Activated CD4-positive, alpha-beta T cell treated with anti-CD3 and anti-CD28 coated beads, Interleukin-2, amount 50 U/mL, for 4 hours (primary cell): Measurements from ENCODE around the gene METTL25.
A peak's percentile ranks its signal among the peaks of the same experiment; 100 is the strongest.
"Not testable (repeated sequence)": the region's sequence is repeated elsewhere in the genome, so short reads cannot be mapped to it uniquely, and the experiment has no call there.

Experiments
- DNase-seq, 2 experiments: peaks; one replicate each; pipeline ENCODE4 v3.0.0-alpha.2; 2020

Gene METTL25, protein sequence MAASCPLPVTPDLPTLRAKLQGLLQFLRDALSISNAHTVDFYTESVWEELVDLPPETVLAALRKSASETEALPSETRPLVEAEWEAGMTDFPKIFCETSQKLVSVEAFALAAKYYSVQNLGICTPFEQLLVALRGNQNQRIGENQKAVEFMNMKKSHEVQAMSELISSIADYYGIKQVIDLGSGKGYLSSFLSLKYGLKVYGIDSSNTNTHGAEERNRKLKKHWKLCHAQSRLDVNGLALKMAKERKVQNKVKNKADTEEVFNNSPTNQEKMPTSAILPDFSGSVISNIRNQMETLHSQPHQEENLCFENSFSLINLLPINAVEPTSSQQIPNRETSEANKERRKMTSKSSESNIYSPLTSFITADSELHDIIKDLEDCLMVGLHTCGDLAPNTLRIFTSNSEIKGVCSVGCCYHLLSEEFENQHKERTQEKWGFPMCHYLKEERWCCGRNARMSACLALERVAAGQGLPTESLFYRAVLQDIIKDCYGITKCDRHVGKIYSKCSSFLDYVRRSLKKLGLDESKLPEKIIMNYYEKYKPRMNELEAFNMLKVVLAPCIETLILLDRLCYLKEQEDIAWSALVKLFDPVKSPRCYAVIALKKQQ

DNA sequence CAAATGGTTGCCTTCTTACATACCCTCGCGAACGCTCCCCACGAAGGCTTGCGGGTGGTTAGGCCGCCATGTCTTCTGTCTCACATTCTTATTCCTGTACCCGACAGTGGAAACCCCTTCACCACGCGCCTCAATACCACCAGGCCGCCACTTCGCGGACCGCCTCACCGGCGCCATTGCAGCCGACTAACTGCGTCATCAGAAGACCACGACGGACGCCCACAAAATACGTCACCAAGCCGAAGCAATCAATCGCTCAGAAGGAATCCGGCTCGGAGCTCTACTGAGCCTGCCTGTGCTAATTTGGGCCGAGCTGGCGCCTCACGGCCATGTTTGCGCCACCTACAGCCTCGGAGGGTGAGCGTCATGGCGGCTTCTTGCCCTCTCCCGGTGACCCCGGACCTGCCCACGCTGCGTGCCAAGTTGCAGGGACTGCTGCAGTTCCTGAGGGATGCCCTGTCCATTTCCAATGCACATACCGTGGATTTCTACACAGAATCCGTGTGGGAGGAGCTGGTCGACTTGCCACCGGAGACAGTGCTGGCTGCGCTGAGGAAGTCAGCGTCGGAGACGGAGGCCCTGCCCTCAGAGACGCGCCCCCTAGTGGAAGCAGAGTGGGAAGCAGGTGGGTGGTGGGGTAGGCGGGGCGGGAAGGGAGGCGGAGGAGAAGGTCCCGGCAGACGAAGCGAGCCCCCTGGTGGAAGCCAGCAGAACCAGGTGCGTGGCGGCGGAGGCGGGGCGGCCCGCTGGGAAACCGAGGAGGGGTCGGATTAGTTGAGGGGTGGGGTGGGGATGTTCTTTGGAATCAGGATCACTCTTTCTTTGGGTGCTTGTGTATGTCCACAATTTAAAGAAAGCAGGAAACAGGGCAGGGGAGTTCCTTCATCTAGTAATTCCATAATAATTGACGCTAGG is at the start of gene METTL25, which contains the start of gene CCDC59:
Gene METTL25 (plus strand): TSS at position 330 of the 915 bp plus-strand sequence. CDS start 37 bp downstream, at position 367.
Gene CCDC59 (minus strand): TSS at position 188 of the 915 bp plus-strand sequence. CDS start 11 bp downstream, at position 177.
- DNase-seq: peak; percentile 96 to 98

GRCh38 chr12:82314406-82314892 is 43.9 kb upstream of the METTL25 start:
- no peak for DNase-seq

GRCh38 chr12:82319276-82319675 is 39.1 kb upstream of the METTL25 start:
- no peak for DNase-seq

- no peak for DNase-seq
Measured at GRCh38 chr12:82325540-82326336, 32.6 kb upstream of the METTL25 start.

- no peak for DNase-seq
Measured at GRCh38 chr12:82326905-82327503, 31.3 kb upstream of the METTL25 start.

DNA sequence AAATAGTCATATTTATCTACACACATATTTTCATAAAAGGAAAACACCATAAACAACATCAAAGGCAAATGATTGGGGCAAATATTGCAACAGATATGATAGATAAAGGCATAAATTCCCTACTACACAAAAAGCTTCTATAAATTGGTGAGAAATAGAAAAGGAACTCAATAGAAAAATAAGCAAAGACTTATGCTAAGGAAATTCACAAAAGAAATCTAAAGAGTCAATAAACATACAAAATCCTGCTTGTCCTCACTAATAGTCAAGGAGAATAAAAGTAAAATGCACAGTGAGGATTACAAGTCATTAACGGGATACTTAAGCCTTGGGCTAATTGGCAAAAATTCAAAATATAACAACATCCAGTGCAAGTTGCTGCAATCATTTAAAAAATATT is 30.5 kb upstream of the METTL25 start:
- no peak for DNase-seq

DNA sequence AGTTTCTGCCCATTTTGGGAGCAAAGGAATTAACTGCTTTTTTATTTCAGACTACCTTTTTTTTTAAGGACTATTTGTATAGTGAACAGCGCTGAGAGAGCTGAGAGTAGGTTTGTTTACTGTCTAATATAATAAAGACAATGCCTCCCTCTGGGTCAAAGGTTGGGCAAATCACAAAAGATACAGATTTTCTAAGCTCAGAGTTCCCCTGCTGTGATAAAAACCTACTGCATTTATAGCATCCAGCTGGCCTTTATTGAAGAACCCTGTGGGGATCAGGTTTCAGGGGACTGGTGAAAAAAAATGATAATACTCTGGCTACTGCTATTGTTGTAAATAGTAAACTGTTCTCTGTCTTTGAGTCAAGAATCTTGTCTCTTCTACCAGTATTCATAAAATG is 28.8 kb upstream of the METTL25 start:
- DNase-seq: no peak

DNA sequence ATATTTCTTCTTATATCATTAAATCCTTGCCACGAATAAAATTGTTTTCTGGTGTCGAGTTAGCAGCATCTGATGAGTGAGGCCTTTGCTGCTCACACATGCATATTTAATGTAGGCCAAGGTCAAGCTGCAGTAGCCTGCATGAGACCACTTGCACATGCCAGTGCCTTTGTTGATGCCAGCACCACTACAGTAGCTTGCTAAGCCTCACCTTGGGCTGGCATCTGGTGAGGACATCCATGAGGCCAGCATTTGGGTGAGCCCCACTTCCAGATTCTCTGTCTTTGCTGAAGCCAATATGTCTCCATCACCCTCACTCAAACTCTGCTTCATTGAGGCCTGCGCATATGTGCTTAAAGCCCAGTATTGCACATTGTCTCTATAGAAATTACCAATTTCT is 8.2 kb upstream of the METTL25 start:
- no peak for DNase-seq

DNA sequence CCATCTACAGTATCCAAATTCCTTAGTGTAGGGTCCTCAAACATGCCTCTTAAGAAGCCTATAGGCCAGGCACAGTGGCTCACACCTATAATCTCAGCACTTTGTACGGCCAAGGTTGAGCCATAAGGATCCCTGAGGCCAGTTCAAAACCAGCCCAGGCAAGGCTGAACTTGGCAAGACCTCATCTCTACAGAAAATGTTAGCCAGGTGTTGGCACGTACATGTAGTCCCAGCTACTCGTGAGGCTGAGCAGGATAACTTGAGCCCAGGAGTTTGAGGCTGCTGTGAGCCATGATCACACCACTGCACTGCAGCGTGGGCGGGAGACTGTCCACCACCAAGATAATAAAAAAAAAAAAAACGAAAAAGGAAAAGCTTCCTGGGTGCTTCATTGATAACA is 6.9 kb upstream of the METTL25 start:
- DNase-seq: no peak

DNA sequence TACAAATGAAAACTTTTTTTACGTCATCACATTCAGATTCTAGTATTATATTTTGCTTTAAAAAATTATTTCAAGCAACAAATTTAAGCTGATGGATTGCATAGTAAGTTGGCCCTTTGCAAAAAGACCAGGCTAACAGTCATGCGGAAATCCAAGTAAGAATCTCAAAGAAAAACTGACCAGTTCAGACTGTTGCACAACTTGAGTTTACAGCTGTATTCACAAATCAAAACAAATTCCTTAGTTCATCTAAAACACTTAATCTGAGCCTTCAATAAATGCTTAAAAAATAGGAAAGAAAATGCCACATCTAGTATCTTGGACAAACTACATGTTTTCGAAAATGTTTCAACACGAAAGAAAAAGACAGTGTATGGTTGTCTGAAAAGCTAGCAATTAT is 989 bp upstream of the METTL25 start:
- DNase-seq: no peak

DNA sequence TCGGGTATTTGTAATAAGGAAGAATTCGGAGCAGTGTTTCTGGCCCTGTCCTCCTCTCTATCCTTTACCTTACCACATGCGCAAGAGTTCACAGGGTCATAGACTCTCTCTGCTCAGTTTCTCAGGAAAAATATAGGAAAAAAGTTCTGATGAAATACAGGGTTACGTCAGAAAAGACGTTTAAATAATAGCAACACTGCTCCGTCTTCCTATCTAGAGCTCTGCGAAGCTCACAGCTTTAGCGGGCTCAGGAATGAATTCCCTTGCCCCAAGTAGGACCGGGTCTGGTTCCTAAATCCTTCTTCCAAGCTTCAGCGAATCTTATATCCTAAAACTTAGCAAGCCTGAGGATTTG is 507 bp upstream of the METTL25 start:
- no peak for DNase-seq

DNA sequence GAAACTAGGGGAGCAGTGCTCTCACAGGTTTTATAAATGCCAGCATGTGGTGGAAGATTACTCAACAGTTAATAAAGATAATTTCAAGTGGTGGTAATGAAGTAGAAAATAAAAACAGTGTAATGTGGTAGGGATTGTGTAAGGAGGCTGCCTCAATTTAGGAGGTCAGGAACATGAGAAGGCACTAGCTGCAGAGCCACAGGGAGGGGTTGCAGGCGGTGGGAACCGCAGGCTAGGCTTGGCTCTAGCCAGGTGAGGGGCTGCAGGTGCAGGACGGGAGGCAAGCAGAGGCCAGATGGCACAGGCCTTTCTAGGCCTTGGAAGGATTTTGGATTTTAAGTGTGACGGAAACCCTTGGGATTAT is 768 bp downstream of the METTL25 start:
- no peak for DNase-seq

DNA sequence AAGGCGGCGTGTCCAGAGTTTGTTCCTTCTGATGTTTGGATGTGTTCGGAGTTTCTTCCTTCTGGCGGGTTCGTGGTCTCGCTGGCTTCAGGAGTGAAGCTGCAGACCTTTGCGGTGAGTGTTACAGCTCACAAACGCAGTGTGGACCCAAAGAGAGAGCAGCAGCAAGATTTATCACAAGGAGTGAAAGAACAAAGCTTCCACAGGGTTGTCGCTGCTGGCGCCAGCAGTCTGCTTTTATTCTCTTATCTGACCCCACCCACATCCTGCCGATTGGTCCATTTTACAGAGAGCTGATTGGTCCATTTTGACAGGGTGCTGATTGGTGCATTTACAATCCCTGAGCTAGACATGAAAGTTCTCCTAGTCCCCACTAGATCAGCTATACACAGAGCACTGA is 2.5 kb downstream of the METTL25 start:
- DNase-seq: not testable (repeated sequence)

DNA sequence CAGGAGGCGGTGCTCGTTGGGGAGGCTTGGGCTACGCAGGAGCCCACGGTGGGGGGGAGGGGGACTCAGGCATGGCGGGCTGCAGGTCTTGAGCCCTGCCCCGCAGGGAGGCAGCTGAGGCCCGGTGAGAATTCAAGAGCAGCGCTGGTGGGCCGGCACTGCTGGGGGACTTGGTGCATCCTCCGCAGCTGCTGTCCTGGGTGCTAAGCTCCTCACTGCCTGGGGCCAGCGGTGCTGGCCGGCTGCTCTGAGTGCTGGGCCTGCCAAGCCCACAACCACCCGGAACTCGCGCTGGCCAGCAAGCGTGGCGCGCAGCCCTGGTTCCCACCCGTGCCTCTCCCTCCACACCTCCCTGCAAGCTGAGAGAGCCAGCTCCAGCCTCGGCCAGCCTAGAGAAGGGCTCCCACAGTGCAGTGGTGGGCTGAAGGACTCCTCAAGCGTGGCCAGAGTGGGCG is 3.2 kb downstream of the METTL25 start:
- no peak for DNase-seq

DNA sequence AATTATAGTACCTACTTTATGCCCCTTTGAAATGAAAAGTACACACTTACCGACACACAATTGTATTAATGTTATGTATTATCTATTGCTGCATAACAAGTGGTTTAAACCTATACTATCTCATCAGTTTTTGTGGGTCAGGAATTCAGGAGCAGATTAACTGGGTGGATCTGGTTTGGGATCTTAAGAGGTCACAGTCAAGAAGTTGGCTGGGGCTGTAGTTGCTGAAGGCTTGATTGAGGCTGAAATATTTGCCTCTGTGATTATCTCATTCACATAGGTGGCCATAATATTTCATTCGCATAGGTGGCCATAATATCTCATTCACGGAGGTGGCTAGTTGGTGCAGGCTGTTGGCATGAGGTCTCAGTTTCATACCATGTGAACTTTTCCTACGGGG is 5.7 kb downstream of the METTL25 start:
- DNase-seq: no peak

GRCh38 chr12:82366197-82366596 is 7.9 kb downstream of the METTL25 start:
- DNase-seq: no peak

DNA sequence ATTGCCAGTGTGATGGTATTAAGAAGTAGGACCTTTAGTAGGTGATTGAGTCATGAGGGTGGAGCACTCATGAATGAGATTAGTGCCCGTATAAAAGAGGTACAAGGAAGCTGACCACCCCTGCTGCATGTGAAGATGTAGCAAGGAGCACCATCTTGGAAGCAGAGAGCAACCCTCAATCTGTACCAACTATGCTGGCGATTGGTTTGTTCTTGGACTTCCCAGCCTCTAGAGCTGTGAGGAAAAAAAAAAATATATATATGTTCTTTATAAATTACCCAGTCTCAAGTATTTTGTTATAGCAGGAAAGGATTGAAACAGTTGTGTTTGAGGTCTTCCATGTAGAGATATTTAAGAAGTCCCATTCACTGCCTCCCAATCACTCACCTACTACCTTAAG is 16.9 kb downstream of the METTL25 start:
- no peak for DNase-seq

GRCh38 chr12:82378997-82379396 is 20.7 kb downstream of the METTL25 start:
- no peak for DNase-seq

- no peak for DNase-seq
Measured at GRCh38 chr12:82383930-82384552, 25.7 kb downstream of the METTL25 start.

- DNase-seq: no peak
Measured at GRCh38 chr12:82398879-82399278, 40.5 kb downstream of the METTL25 start.

DNA sequence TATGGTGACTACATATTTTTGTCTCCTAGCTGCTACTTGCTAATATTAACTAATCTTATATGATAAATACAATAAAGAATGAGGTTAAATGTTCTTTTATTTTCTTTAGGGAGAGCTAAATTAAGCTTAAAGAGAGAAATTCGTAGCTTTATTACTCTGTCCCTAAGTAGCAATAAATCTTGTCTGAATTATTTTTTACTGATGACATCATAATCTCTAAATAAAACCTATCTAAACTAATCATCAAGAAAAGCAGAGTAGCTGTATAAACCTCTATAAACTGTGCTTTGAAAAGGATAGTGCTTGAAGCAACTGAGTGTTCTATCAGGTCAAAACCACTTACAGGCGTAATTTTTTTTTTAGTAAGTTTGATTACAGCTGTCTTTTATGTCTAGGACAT is 42.5 kb downstream of the METTL25 start:
- DNase-seq: no peak
